Activated CD4-positive, alpha-beta memory T cell treated with anti-CD3 and anti-CD28 coated beads for 36 hours (primary cell): ENCODE data around the gene SLC51B. TPM values are rescaled to one million over a fixed set of nuclear protein-coding genes. Genes with fewer than 3 reads are reported as not detected.

Experiments
- CTCF ChIA-PET: fragments of 350-600 bp; sonication (Branson Sonifier 250); formaldehyde crosslinking; loops from one replicate; lab custom pipeline; 2021; ENCODE audit warnings: antibody characterized with exemption, inconsistent platforms; lab: Charles Lee
- POLR2A ChIA-PET: fragments of 350-600 bp; sonication (Branson Sonifier 250); formaldehyde crosslinking; loops from one replicate; lab custom pipeline; 2021; ENCODE audit warnings: antibody characterized with exemption; lab: Charles Lee
- DNase-seq: peaks from one replicate; pipeline ENCODE4 v3.0.0-alpha.2; 2020
- H3K27ac Mint-ChIP-seq: one replicate; pipeline ENCODE4 v1.8.0; 2021; ENCODE audit warnings: mixed read lengths
- H3K27me3 Mint-ChIP-seq: one replicate; pipeline ENCODE4 v1.8.0; 2021; ENCODE audit warnings: mixed read lengths
- H3K36me3 Mint-ChIP-seq: one replicate; pipeline ENCODE4 v1.8.0; 2021; ENCODE audit warnings: mixed read lengths
- H3K4me1 Mint-ChIP-seq: one replicate; pipeline ENCODE4 v1.8.0; 2021; ENCODE audit warnings: low read depth, mixed read lengths
- H3K4me3 Mint-ChIP-seq: one replicate; pipeline ENCODE4 v1.8.0; 2021; ENCODE audit warnings: mild to moderate bottlenecking, mixed read lengths
- H3K9me3 Mint-ChIP-seq: one replicate; pipeline ENCODE4 v1.8.0; 2021; ENCODE audit warnings: mixed read lengths
- intact Hi-C: fragments of 100-400 bp; cut with micrococcal nuclease; formaldehyde crosslinking; loops from one replicate; pipeline ENCODE4 v1.15.1; 2023
- total RNA-seq, 2 experiments: library from RNA; stranded (reverse); gene quantifications; one replicate each; pipeline ENCODE4 v1.2.3, GENCODE V29; 2021

The SLC51B gene
- total RNA-seq, 2 experiments from 2014 or later, result not detected

DNA sequence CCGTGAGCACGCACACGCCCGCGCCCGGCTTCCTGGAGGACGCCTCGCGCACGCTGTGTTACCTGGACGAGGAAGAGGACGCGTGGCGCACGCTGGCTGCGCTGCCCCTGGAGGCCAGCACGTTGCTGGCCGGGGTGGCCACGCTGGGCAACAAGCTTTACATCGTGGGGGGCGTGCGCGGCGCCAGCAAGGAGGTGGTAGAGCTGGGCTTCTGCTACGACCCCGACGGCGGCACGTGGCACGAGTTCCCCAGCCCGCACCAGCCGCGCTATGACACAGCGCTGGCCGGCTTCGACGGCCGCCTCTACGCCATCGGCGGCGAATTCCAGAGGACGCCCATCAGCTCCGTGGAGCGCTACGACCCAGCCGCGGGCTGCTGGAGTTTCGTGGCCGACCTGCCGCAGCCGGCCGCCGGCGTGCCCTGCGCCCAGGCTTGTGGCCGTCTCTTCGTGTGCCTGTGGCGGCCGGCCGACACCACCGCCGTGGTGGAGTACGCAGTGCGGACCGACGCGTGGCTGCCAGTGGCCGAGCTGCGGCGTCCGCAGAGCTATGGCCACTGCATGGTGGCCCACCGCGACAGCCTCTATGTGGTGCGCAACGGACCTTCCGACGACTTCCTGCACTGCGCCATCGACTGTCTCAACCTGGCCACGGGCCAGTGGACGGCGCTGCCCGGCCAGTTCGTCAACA is 32.2 kb downstream of the SLC51B start:
- intact Hi-C loops, result no loop called here
- Mint-ChIP-seq H3K4me3 (no peak overlapping the region), H3K9me3 (no peaks in the 10 kb centered on the region), H3K36me3 (no peaks in the 10 kb centered on the region), H3K4me1 (peaks cover 4% of the 10 kb centered on the region), H3K27me3 (peaks cover 25% of the 10 kb centered on the region), H3K27ac (no peak overlapping the region)
- ChIA-PET CTCF (interaction anchor here (0.9 to 3.5 kb wide), 7 partner anchors 8 to 43 kb away, joined by 3 to 35 read pairs (median 5); no protein-coding TSS in a partner anchor), POLR2A (no interaction called here)
- no peak for DNase-seq

- Mint-ChIP-seq H3K4me1 (peaks cover 9% of the 10 kb centered on the region), H3K27me3 (peaks cover 29% of the 10 kb centered on the region), H3K27ac (no peak overlapping the region), H3K36me3 (no peaks in the 10 kb centered on the region), H3K4me3 (no peak overlapping the region), H3K9me3 (no peaks in the 10 kb centered on the region)
- ChIA-PET POLR2A (no interaction called here), CTCF (interaction anchor here (0.6 to 3.5 kb wide), 12 partner anchors 9 to 350 kb away, joined by 3 to 35 read pairs (median 4); partner anchors contain the start of gene PARP16)
- peak; percentile 67 for DNase-seq
- intact Hi-C loops, result loop anchor here (1.0 kb wide), 1 partner anchor 45 kb away; no protein-coding TSS in a partner anchor
Measured at GRCh38 chr15:65077981-65078352, 32.8 kb downstream of the SLC51B start.

- Mint-ChIP-seq H3K4me1 (peaks cover 9% of the 10 kb centered on the region), H3K27ac (no peak overlapping the region), H3K27me3 (peaks cover 36% of the 10 kb centered on the region), H3K4me3 (no peak overlapping the region), H3K36me3 (no peaks in the 10 kb centered on the region), H3K9me3 (no peaks in the 10 kb centered on the region)
- POLR2A ChIA-PET, result no interaction called here
- DNase-seq, result no peak
- intact Hi-C loops, result no loop called here
- CTCF ChIA-PET, result interaction anchor here (1.4 kb wide), 1 partner anchor 17 kb away, joined by 3 read pairs; no protein-coding TSS in a partner anchor
Measured at GRCh38 chr15:65079580-65079979, 34.4 kb downstream of the SLC51B start.

- peaks cover 9% of the 10 kb centered on the region for H3K4me1 Mint-ChIP-seq
- ChIA-PET CTCF (interaction anchor here (1.0 kb wide), 1 partner anchor 47 kb away, joined by 6 read pairs; no protein-coding TSS in a partner anchor), POLR2A (no interaction called here)
- no peaks in the 10 kb centered on the region for H3K36me3 Mint-ChIP-seq
- no peak overlapping the region for H3K27ac Mint-ChIP-seq
- H3K9me3 Mint-ChIP-seq, result no peaks in the 10 kb centered on the region
- peaks cover 35% of the 10 kb centered on the region for H3K27me3 Mint-ChIP-seq
- no peak overlapping the region for H3K4me3 Mint-ChIP-seq
- intact Hi-C loops, result loop anchor here (10.0 kb wide), 1 partner anchor 346 kb away; no protein-coding TSS in a partner anchor
- no peak for DNase-seq
Measured at GRCh38 chr15:65081270-65081669, 36.1 kb downstream of the SLC51B start.

- intact Hi-C loops, result loop anchor here (10.0 kb wide), 1 partner anchor 347 kb away; no protein-coding TSS in a partner anchor
- H3K27ac Mint-ChIP-seq, result no peak overlapping the region
- peak; percentile 35 for DNase-seq
- H3K4me3 Mint-ChIP-seq, result no peak overlapping the region
- no peaks in the 10 kb centered on the region for H3K9me3 Mint-ChIP-seq
- peaks cover 9% of the 10 kb centered on the region for H3K4me1 Mint-ChIP-seq
- H3K36me3 Mint-ChIP-seq, result no peaks in the 10 kb centered on the region
- H3K27me3 Mint-ChIP-seq, result peaks cover 33% of the 10 kb centered on the region
- ChIA-PET POLR2A (no interaction called here), CTCF (no interaction called here)
Measured at GRCh38 chr15:65081758-65082157, 36.6 kb downstream of the SLC51B start.

- DNase-seq, result peak; percentile 40
- H3K27ac Mint-ChIP-seq, result no peak overlapping the region
- peaks cover 9% of the 10 kb centered on the region for H3K4me1 Mint-ChIP-seq
- CTCF ChIA-PET, result interaction anchor here (1.6 to 2.5 kb wide), 2 partner anchors 26 to 49 kb away, joined by 3 to 8 read pairs; no protein-coding TSS in a partner anchor
- no peak overlapping the region for H3K4me3 Mint-ChIP-seq
- H3K9me3 Mint-ChIP-seq, result no peaks in the 10 kb centered on the region
- intact Hi-C loops, result loop anchor here (10.0 kb wide), 1 partner anchor 348 kb away; no protein-coding TSS in a partner anchor
- POLR2A ChIA-PET, result no interaction called here
- H3K36me3 Mint-ChIP-seq, result no peaks in the 10 kb centered on the region
- H3K27me3 Mint-ChIP-seq, result peaks cover 33% of the 10 kb centered on the region
Measured at GRCh38 chr15:65082303-65082953, 37.2 kb downstream of the SLC51B start.

DNA sequence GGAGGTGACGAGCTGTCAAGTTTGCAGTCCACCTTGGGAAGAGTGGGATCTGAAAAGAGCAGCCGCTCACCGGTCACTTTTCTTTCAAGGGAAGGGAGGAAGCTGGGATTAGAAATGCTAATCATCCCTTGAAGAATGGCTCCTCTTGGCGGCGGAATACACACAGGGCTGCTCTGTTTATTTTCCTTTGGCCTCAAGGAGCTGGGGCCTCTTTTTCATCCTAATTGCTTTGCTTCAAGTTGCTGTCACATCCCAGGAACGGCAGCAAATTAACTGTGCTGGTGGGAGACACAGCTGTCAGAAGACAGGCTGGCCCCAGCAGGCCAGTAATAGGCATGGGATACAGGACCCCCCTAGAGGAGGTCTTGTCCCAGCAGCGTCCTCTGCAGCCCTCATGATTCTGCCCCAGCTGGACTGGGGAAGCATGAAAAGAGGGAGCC is 38.1 kb downstream of the SLC51B start:
- Mint-ChIP-seq H3K9me3 (no peaks in the 10 kb centered on the region), H3K36me3 (no peaks in the 10 kb centered on the region), H3K4me3 (no peak overlapping the region), H3K27ac (no peak overlapping the region), H3K27me3 (peaks cover 25% of the 10 kb centered on the region), H3K4me1 (peaks cover 9% of the 10 kb centered on the region)
- ChIA-PET CTCF (interaction anchor here (1.6 to 2.5 kb wide), 2 partner anchors 27 to 49 kb away, joined by 3 to 8 read pairs; no protein-coding TSS in a partner anchor), POLR2A (no interaction called here)
- intact Hi-C loops, result loop anchor here (10.0 kb wide), 1 partner anchor 348 kb away; no protein-coding TSS in a partner anchor
- DNase-seq, result no peak

- Mint-ChIP-seq H3K27me3 (peaks cover 18% of the 10 kb centered on the region), H3K27ac (no peak overlapping the region), H3K36me3 (no peaks in the 10 kb centered on the region), H3K9me3 (no peaks in the 10 kb centered on the region), H3K4me1 (peaks cover 9% of the 10 kb centered on the region), H3K4me3 (no peak overlapping the region)
- intact Hi-C loops, result loop anchor here (10.0 kb wide), 1 partner anchor 350 kb away; no protein-coding TSS in a partner anchor
- ChIA-PET CTCF (interaction anchor here (0.6 to 2.5 kb wide), 3 partner anchors 17 to 215 kb away, joined by 3 to 8 read pairs (median 5); no protein-coding TSS in a partner anchor), POLR2A (no interaction called here)
- no peak for DNase-seq
Measured at GRCh38 chr15:65084500-65085206, 39.5 kb downstream of the SLC51B start.

GRCh38 chr15:65085207-65085753 is 40.1 kb downstream of the SLC51B start:
- intact Hi-C loops, result loop anchor here (10.0 kb wide), 1 partner anchor 350 kb away; no protein-coding TSS in a partner anchor
- no peaks in the 10 kb centered on the region for H3K36me3 Mint-ChIP-seq
- DNase-seq, result no peak
- no peaks in the 10 kb centered on the region for H3K9me3 Mint-ChIP-seq
- peaks cover 9% of the 10 kb centered on the region for H3K4me1 Mint-ChIP-seq
- H3K4me3 Mint-ChIP-seq, result no peak overlapping the region
- H3K27me3 Mint-ChIP-seq, result peaks cover 18% of the 10 kb centered on the region
- CTCF ChIA-PET, result interaction anchor here (0.6 to 2.5 kb wide), 4 partner anchors 16 to 214 kb away, joined by 3 to 8 read pairs (median 5); no protein-coding TSS in a partner anchor
- no peak overlapping the region for H3K27ac Mint-ChIP-seq
- POLR2A ChIA-PET, result no interaction called here

DNA sequence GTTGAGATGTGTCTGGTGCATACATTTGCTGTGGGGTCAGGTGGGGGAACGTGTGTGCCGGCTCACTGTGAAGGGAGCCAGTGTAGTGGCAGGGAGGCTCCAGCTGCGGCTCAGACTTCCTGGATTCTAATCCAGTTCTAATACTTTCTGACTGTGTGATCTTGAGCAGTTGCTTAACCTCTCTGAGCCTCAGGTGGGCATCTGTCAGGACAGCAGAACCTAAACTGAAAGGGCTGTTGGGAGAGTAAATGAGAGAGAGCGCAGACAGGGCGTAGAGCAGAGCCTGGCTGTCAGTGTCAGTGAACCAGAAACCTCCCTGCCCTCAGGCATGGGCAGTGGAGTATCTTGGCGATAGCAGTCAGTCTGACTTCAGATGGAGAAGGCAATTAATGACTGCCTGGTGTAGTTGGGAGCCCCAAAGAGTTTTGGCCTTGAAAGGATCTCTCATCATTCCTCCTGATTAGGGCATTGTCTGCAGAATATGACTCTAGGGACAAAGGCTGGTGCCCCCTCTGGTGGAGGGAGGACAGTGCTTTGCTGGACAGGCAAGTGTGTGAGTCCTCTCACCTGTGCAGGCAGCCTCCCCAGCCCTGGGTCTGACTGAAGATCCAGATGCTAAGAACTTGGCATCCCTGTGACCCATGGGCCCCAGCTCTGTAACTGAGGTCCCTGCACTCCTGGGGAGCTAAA is 40.9 kb downstream of the SLC51B start:
- intact Hi-C loops, result loop anchor here (10.0 kb wide), 1 partner anchor 351 kb away; no protein-coding TSS in a partner anchor
- Mint-ChIP-seq H3K4me3 (no peak overlapping the region), H3K9me3 (no peaks in the 10 kb centered on the region), H3K36me3 (no peaks in the 10 kb centered on the region), H3K27ac (no peak overlapping the region), H3K4me1 (peaks cover 9% of the 10 kb centered on the region), H3K27me3 (peaks cover 16% of the 10 kb centered on the region)
- POLR2A ChIA-PET, result no interaction called here
- CTCF ChIA-PET, result interaction anchor here (1.1 to 2.5 kb wide), 4 partner anchors 8 to 200 kb away, joined by 3 to 15 read pairs (median 4); partner anchors contain the start of gene PARP16
- peak; percentile 44 for DNase-seq
